ENCODE data around the gene TSTD1.

TSTD1 gene

DNA sequence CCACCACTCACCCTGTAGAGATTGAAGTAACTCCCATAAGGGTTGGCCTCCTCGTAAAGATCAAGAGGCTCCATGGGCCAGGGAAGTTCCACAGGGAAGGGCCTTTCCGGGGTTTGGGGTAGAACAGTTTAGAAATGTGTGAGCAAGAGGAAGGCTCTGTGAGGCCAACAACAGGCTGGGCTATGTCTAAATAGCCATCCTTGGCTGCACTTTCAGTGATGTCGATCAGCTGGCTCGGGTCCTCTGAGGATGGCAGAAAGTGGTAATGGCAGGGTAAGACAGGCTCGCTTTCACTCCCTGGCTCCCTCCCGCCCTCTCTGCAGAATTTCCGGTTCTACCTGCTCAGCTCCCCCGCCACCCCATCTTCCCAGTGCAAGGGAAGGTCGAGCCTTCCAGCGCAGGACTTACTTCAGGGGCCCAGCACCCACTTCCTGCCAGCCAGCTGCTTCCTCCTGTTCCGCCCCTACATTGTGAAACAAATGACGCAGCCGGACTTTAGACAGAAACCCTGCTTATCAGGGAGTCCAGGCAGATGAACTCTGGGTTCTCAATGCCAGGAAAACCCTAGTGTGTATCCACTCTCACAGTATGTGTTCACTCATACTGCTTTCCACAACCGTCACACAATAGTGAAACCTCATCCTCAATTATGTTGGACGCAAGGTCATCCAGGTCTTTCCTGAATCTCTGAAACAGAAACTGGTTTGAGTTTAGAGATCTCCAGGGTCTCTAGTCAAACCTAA lies 25.1 kb downstream of the TSTD1 start:
- Histone ChIP-seq H3K4me2 (ENCODE audit: low read depth, low read length, poor library complexity, severe bottlenecking) (peak overlapping the region; percentile 96), H3F3A (ENCODE audit: low read depth) (peaks cover 16% of the 10 kb centered on the region), H4K20me1 (ENCODE audit: insufficient read depth, low read length, poor library complexity, severe bottlenecking) (no peaks in the 10 kb centered on the region), H3K9me2 (replicated peaks; ENCODE audit: low read depth, low read length) (no peaks in the 10 kb centered on the region), H3K79me2 (ENCODE audit: insufficient read depth, low read length) (peaks cover 39% of the 10 kb centered on the region), H3K4me1 (ENCODE audit: insufficient read depth, low read length, poor library complexity, severe bottlenecking) (peaks cover 36% of the 10 kb centered on the region), H3K9ac (ENCODE audit: low read depth, low read length, poor library complexity, severe bottlenecking) (peak overlapping the region; percentile 82), H3K9me3 (ENCODE audit: insufficient read depth, low read depth, low read length) (no peaks in the 10 kb centered on the region), H2AFZ (ENCODE audit: low read length) (peak overlapping the region; percentile 47; the same call in 1 of the 2 replicates), H3K27me3 (ENCODE audit: insufficient read depth, low read length, poor library complexity, severe bottlenecking) (no peaks in the 10 kb centered on the region), H3K4me3 (ENCODE audit: low read length, poor library complexity, severe bottlenecking) (peak overlapping the region; percentile 87), H3K36me3 (ENCODE audit: insufficient read depth, low read length) (no peaks in the 10 kb centered on the region)
- TF ChIP-seq, protein P1, sequence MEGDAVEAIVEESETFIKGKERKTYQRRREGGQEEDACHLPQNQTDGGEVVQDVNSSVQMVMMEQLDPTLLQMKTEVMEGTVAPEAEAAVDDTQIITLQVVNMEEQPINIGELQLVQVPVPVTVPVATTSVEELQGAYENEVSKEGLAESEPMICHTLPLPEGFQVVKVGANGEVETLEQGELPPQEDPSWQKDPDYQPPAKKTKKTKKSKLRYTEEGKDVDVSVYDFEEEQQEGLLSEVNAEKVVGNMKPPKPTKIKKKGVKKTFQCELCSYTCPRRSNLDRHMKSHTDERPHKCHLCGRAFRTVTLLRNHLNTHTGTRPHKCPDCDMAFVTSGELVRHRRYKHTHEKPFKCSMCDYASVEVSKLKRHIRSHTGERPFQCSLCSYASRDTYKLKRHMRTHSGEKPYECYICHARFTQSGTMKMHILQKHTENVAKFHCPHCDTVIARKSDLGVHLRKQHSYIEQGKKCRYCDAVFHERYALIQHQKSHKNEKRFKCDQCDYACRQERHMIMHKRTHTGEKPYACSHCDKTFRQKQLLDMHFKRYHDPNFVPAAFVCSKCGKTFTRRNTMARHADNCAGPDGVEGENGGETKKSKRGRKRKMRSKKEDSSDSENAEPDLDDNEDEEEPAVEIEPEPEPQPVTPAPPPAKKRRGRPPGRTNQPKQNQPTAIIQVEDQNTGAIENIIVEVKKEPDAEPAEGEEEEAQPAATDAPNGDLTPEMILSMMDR (conservative IDR thresholded peaks at IDR 0.05; ENCODE audit: low read length) = no peak
- TF ChIP-seq EZH2phosphoT487 (IDR thresholded peaks at IDR 0.05; ENCODE audit: borderline replicate concordance) = no peak

DNA sequence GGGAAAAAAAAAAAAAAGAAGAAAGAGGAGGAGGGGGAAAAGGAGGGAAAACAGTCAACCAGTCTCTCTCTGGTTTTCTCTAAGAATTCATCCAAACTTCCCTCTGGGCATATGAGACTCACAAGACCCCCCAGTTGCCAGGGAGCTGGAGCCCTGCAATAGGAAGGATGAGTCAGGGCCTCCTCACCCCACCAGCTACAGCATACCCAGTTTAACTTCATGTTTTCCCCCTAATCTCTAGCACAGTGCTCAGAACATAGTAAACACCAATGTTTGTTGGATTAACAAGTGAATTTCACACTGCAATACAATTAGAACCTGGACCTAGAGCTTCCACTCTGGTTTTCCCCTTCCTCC lies 25.7 kb downstream of the TSTD1 start:
- Histone ChIP-seq H3K36me3 (ENCODE audit: insufficient read depth, low read length) (no peaks in the 10 kb centered on the region), H3F3A (ENCODE audit: low read depth) (peaks cover 16% of the 10 kb centered on the region), H3K9ac (ENCODE audit: low read depth, low read length, poor library complexity, severe bottlenecking) (peak overlapping the region; percentile 82), H4K20me1 (ENCODE audit: insufficient read depth, low read length, poor library complexity, severe bottlenecking) (no peaks in the 10 kb centered on the region), H3K9me2 (replicated peaks; ENCODE audit: low read depth, low read length) (no peaks in the 10 kb centered on the region), H3K4me2 (ENCODE audit: low read depth, low read length, poor library complexity, severe bottlenecking) (peak overlapping the region; percentile 96), H3K79me2 (ENCODE audit: insufficient read depth, low read length) (peaks cover 38% of the 10 kb centered on the region), H3K9me3 (ENCODE audit: insufficient read depth, low read depth, low read length) (no peaks in the 10 kb centered on the region), H3K27me3 (ENCODE audit: insufficient read depth, low read length, poor library complexity, severe bottlenecking) (no peaks in the 10 kb centered on the region), H3K4me1 (ENCODE audit: insufficient read depth, low read length, poor library complexity, severe bottlenecking) (peaks cover 31% of the 10 kb centered on the region), H3K4me3 (ENCODE audit: low read length, poor library complexity, severe bottlenecking) (peak overlapping the region; percentile 87), H2AFZ (ENCODE audit: low read length) (peak overlapping the region; percentile 47; the same call in 1 of the 2 replicates)
- TF ChIP-seq, protein P1 (conservative IDR thresholded peaks at IDR 0.05; ENCODE audit: low read length) = no peak
- no peak for TF ChIP-seq EZH2phosphoT487 (IDR thresholded peaks at IDR 0.05; ENCODE audit: borderline replicate concordance)

DNA sequence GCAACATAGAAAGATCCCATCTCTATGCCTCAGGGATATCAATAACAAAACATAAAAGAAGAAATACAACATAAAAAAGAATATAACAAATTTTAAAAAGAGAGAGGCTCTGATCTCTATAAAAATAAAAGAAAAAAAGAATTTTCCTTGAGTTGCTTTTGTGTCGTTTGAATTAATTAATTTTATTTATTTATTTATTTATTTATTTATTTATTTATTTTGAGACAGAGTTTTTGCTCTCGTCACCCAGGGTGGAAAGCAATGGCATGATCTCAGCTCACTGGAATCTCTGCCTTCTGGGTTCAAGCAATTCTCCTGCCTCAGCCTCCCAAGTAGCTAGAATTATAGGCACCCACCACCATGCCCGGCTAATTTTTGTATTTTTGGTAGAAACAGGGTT lies 26.3 kb downstream of the TSTD1 start:
- Histone ChIP-seq H3K4me3 (ENCODE audit: low read length, poor library complexity, severe bottlenecking) (peak overlapping the region; percentile 87), H4K20me1 (ENCODE audit: insufficient read depth, low read length, poor library complexity, severe bottlenecking) (no peaks in the 10 kb centered on the region), H3K79me2 (ENCODE audit: insufficient read depth, low read length) (peaks cover 33% of the 10 kb centered on the region), H3K9me2 (replicated peaks; ENCODE audit: low read depth, low read length) (no peaks in the 10 kb centered on the region), H3K9me3 (ENCODE audit: insufficient read depth, low read depth, low read length) (no peaks in the 10 kb centered on the region), H3K27me3 (ENCODE audit: insufficient read depth, low read length, poor library complexity, severe bottlenecking) (no peaks in the 10 kb centered on the region), H2AFZ (ENCODE audit: low read length) (no peak overlapping the region), H3F3A (ENCODE audit: low read depth) (peaks cover 16% of the 10 kb centered on the region), H3K9ac (ENCODE audit: low read depth, low read length, poor library complexity, severe bottlenecking) (peak overlapping the region; percentile 82), H3K36me3 (ENCODE audit: insufficient read depth, low read length) (no peaks in the 10 kb centered on the region), H3K4me2 (ENCODE audit: low read depth, low read length, poor library complexity, severe bottlenecking) (peak overlapping the region; percentile 96), H3K4me1 (ENCODE audit: insufficient read depth, low read length, poor library complexity, severe bottlenecking) (peaks cover 28% of the 10 kb centered on the region)
- TF ChIP-seq, protein P1 (conservative IDR thresholded peaks at IDR 0.05; ENCODE audit: low read length) = no peak
- TF ChIP-seq EZH2phosphoT487 (IDR thresholded peaks at IDR 0.05; ENCODE audit: borderline replicate concordance) = no peak
